ENCODE results near the gene TMEM126A.

TMEM126A gene

DNA sequence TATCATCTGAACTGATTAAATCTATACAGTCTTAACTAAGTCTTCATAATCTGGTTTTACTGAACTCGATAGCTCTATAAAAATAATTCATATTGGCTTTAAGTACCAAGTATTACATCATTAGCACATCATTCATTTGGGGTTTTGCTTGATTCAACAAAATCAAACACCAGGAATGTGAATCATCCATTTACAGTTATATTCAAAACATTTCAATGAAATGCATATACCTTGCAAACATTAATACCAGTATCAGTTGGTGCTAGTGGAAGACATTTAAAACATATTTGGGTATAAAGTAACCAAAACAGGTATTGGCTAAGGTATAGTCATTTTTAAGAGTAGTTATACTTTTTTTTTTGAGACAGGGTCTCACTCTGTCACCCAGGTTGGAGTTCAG, 50.4 kb downstream of the TMEM126A start:
- no peak overlapping the region for H3K4me3 ChIP-seq (ENCODE audit: low read length)
- H3K9ac ChIP-seq (ENCODE audit: low read length) = no peak overlapping the region
- TF ChIP-seq EZH2 (optimal IDR thresholded peaks at IDR 0.05; ENCODE audit: low read depth, low read length) (no peak), EZH2phosphoT487 (IDR thresholded peaks at IDR 0.05; ENCODE audit: low read length) (no peak)
- TF ChIP-seq, protein P1, sequence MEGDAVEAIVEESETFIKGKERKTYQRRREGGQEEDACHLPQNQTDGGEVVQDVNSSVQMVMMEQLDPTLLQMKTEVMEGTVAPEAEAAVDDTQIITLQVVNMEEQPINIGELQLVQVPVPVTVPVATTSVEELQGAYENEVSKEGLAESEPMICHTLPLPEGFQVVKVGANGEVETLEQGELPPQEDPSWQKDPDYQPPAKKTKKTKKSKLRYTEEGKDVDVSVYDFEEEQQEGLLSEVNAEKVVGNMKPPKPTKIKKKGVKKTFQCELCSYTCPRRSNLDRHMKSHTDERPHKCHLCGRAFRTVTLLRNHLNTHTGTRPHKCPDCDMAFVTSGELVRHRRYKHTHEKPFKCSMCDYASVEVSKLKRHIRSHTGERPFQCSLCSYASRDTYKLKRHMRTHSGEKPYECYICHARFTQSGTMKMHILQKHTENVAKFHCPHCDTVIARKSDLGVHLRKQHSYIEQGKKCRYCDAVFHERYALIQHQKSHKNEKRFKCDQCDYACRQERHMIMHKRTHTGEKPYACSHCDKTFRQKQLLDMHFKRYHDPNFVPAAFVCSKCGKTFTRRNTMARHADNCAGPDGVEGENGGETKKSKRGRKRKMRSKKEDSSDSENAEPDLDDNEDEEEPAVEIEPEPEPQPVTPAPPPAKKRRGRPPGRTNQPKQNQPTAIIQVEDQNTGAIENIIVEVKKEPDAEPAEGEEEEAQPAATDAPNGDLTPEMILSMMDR (IDR thresholded peaks at IDR 0.05; ENCODE audit: low read length) = no peak
- peaks cover 4% of the 10 kb centered on the region; the same call in 1 of the 2 replicates for H3F3A ChIP-seq (ENCODE audit: insufficient read depth, low read length)
- H3K4me1 ChIP-seq (ENCODE audit: low read length) = peaks cover 22% of the 10 kb centered on the region
- H3K27me3 ChIP-seq (replicated peaks; ENCODE audit: insufficient read depth, low read length) = no peaks in the 10 kb centered on the region
- no peaks in the 10 kb centered on the region for H4K20me1 ChIP-seq (ENCODE audit: insufficient read depth, low read length)
- DNase-seq = no peak
- H3K9me2 ChIP-seq (replicated peaks; ENCODE audit: insufficient read depth, low read length) = no peaks in the 10 kb centered on the region
- H3K9me3 ChIP-seq (replicated peaks; ENCODE audit: insufficient read depth, low read length) = no peaks in the 10 kb centered on the region
- no peak overlapping the region for H3K27ac ChIP-seq (ENCODE audit: low read length)
- no peaks in the 10 kb centered on the region for H3K79me2 ChIP-seq (ENCODE audit: low read length)
- H2AFZ ChIP-seq (ENCODE audit: low read length) = no peak overlapping the region
- H3K36me3 ChIP-seq (replicated peaks; ENCODE audit: insufficient read depth, low read length) = no peaks in the 10 kb centered on the region
- no peak overlapping the region for H3K4me2 ChIP-seq (ENCODE audit: low read depth, low read length)

DNA sequence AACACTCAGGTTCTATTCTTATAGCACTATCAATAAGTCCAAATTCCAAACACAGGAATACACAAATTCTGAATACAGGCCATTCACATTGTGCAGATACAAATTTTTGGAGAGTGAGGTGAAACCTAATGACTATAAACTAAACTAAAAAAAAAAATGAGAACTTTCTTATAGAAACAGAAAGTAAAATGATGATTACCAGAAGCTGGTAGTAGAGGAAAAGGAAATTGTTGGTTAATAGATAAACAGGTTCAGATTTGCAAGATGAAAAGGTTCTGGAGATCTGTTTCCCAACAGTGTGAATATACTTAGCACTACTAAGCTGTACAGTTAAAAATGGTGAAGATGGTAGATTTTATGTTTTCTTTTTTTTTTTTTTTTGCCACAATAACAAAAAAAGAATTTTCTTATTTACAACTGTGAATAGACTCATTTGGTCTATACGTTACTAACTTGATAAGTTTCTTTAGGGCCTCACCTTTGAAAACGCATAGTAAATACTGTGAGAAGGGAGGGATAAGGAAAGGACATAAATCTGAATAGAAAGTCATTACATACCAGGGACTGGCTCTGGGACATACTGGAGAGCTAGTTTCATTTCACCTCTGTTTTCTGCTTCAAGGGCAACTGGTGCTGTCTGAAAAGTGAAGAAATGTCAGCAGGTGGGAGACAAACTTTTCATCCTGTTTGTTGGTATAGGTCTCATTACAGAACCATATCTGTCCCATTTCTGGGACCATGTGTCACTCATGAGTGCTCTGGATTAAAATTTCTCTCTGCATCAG, 52.4 kb downstream of the TMEM126A start:
- TF ChIP-seq, protein P1 (IDR thresholded peaks at IDR 0.05; ENCODE audit: low read length) = no peak
- no peak for TF ChIP-seq EZH2phosphoT487 (IDR thresholded peaks at IDR 0.05; ENCODE audit: low read length)
- no peak overlapping the region for H3K9ac ChIP-seq (ENCODE audit: low read length)
- peaks cover 22% of the 10 kb centered on the region for H3K4me1 ChIP-seq (ENCODE audit: low read length)
- 0 out of 2 replicates have a peak overlapping the region, but pooled peaks have one; percentile 11 for H3K4me3 ChIP-seq (ENCODE audit: low read length)
- peak; percentile 37 for DNase-seq
- H3K9me3 ChIP-seq (replicated peaks; ENCODE audit: insufficient read depth, low read length) = no peaks in the 10 kb centered on the region
- no peaks in the 10 kb centered on the region for H3K79me2 ChIP-seq (ENCODE audit: low read length)
- peak overlapping the region; percentile 4; the same call in 1 of the 2 replicates for H3K27ac ChIP-seq (ENCODE audit: low read length)
- H2AFZ ChIP-seq (ENCODE audit: low read length) = peak overlapping the region; percentile 10
- no peaks in the 10 kb centered on the region for H3K27me3 ChIP-seq (replicated peaks; ENCODE audit: insufficient read depth, low read length)
- H4K20me1 ChIP-seq (ENCODE audit: insufficient read depth, low read length) = no peaks in the 10 kb centered on the region
- H3F3A ChIP-seq (ENCODE audit: insufficient read depth, low read length) = peaks cover 4% of the 10 kb centered on the region; the same call in 1 of the 2 replicates
- peak overlapping the region; percentile 65 for H3K4me2 ChIP-seq (ENCODE audit: low read depth, low read length)
- H3K9me2 ChIP-seq (replicated peaks; ENCODE audit: insufficient read depth, low read length) = no peaks in the 10 kb centered on the region
- H3K36me3 ChIP-seq (replicated peaks; ENCODE audit: insufficient read depth, low read length) = no peaks in the 10 kb centered on the region

DNA sequence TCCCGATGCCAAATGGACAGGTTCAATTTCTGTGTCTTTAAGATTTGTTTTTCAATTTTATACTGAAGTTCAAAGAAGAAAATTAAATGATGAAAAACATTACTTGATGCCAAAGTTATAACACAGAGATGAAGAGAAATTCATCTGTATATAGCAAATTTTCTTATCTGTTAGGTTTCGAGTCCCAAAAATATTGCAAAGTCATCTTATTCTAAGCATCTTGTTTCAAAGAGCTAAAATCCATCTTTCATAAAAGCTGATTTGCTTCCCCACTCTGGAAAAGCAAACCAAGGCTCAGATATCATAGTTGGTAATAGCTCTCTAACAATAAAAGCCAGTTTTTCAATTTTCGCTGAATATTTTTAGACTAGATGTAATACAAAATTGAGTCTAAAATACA, 57.2 kb downstream of the TMEM126A start:
- Histone ChIP-seq H3K27ac (ENCODE audit: low read length) (no peak overlapping the region), H3K4me2 (ENCODE audit: low read depth, low read length) (no peak overlapping the region), H3K9me2 (replicated peaks; ENCODE audit: insufficient read depth, low read length) (no peaks in the 10 kb centered on the region), H3K9ac (ENCODE audit: low read length) (no peak overlapping the region), H3K9me3 (replicated peaks; ENCODE audit: insufficient read depth, low read length) (no peaks in the 10 kb centered on the region), H3F3A (ENCODE audit: insufficient read depth, low read length) (peaks cover 4% of the 10 kb centered on the region; the same call in 1 of the 2 replicates), H4K20me1 (ENCODE audit: insufficient read depth, low read length) (no peaks in the 10 kb centered on the region), H2AFZ (ENCODE audit: low read length) (no peak overlapping the region), H3K4me1 (ENCODE audit: low read length) (peaks cover 8% of the 10 kb centered on the region), H3K27me3 (replicated peaks; ENCODE audit: insufficient read depth, low read length) (no peaks in the 10 kb centered on the region), H3K36me3 (replicated peaks; ENCODE audit: insufficient read depth, low read length) (no peaks in the 10 kb centered on the region), H3K4me3 (ENCODE audit: low read length) (no peak overlapping the region), H3K79me2 (ENCODE audit: low read length) (no peaks in the 10 kb centered on the region)
- no peak for TF ChIP-seq EZH2 (optimal IDR thresholded peaks at IDR 0.05; ENCODE audit: low read depth, low read length)
- TF ChIP-seq EZH2phosphoT487 (IDR thresholded peaks at IDR 0.05; ENCODE audit: low read length) = no peak
- TF ChIP-seq, protein P1 (IDR thresholded peaks at IDR 0.05; ENCODE audit: low read length) = no peak
- DNase-seq = no peak

Measured in MM.1S (cell line).